OCI-LY1 (cell line): ENCODE results near the gene ACTR3C.
"Not testable (repeated sequence)": the region's sequence is repeated elsewhere in the genome, so short reads cannot be mapped to it uniquely, and the experiment has no call there.

Experiments used
- EZH2 ChIP-seq: fragments of 200-600 bp; sonication (generic), shearing (Covaris generic); IDR thresholded peaks from 2 replicates; pipeline ENCODE4 v1.8.0; 2017; ENCODE audit warnings: borderline replicate concordance, mixed run types, mild to moderate bottlenecking, antibody characterized with exemption, low read length, moderate library complexity, mixed read lengths
- TF ChIP-seq, protein P1 (sequence below): fragments of 200-600 bp; sonication (generic), shearing (Covaris generic); IDR thresholded peaks from 2 replicates; pipeline ENCODE4 v1.5.1; 2017; ENCODE audit warnings: mild to moderate bottlenecking, antibody characterized with exemption, low read length, moderate library complexity, mixed read lengths

DNA sequence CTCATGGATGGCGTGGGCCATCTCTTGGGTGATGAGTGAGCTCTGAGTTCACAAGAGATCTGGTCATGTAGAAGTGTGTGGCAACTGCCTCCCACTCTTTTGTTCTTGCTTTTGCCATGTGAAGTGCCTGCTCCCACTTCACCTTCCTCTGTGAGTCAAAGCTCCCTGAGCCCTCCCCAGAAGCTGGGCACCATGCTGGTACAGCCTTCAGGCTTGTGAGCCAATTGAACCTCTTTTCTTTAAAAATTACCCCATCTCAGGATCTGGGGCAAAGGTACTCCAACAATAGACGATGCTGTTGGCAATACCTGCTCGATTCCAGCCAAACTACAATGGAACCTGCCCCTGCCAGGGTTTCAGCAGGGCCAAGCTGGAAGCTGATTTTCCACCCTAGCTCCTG lies 75.6 kb downstream of the ACTR3C start:
- TF ChIP-seq, protein P1, sequence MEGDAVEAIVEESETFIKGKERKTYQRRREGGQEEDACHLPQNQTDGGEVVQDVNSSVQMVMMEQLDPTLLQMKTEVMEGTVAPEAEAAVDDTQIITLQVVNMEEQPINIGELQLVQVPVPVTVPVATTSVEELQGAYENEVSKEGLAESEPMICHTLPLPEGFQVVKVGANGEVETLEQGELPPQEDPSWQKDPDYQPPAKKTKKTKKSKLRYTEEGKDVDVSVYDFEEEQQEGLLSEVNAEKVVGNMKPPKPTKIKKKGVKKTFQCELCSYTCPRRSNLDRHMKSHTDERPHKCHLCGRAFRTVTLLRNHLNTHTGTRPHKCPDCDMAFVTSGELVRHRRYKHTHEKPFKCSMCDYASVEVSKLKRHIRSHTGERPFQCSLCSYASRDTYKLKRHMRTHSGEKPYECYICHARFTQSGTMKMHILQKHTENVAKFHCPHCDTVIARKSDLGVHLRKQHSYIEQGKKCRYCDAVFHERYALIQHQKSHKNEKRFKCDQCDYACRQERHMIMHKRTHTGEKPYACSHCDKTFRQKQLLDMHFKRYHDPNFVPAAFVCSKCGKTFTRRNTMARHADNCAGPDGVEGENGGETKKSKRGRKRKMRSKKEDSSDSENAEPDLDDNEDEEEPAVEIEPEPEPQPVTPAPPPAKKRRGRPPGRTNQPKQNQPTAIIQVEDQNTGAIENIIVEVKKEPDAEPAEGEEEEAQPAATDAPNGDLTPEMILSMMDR, result not testable (repeated sequence)
- not testable (repeated sequence) for TF ChIP-seq EZH2
